Uterus (tissue), 2 donors: ENCODE data around the gene DOCK3.
"Not testable (repeated sequence)": the region's sequence is repeated elsewhere in the genome, so short reads cannot be mapped to it uniquely, and the experiment has no call there.

Experiments used
- CTCF ChIP-seq, 4 experiments: fragments of 200-600 bp in 2 of 4; fragments of 450-650 bp in 2 of 4; sonication (generic) in 2 of 4; IDR thresholded peaks; one replicate each; pipeline ENCODE4 v1.5.1; 2016 to 2019; ENCODE audit warnings: antibody characterized with exemption in 4 of 4, mild to moderate bottlenecking in 2 of 4, moderate library complexity in 1 of 4
- POLR2A ChIP-seq, 2 donors: fragments of 450-650 bp; IDR thresholded peaks; one replicate each; pipeline ENCODE4 v1.6.1; 2016; ENCODE audit warnings: antibody characterized with exemption in 2 of 2, mild to moderate bottlenecking in 1 of 2, moderate library complexity in 1 of 2

DNA sequence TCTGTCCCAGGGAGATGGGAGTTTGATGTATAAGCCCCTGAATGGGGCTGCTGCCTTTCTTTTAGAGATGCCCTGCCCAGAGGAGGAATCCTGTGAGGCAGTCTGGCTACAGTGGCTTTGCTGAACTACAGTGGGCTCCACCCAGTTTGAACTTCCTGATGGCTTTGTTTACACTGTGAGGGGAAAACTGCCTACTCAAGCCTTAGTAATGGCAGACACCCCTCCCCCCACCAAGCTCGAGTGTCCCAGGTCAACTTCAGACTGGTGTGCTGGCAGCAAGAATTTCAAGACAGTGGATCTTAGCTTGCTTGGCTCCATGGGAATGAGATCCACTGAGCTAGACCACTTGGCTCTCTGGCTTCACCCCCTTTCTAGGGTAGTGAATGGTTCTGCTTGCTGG is 226.4 kb downstream of the DOCK3 start:
- not testable (repeated sequence) for TF ChIP-seq CTCF, POLR2A (IDR thresholded peaks at IDR 0.05)
